Memory B cell (primary cell): Measurements from ENCODE around the gene FATE1.

Experiments used
- ATAC-seq: fragments of 150-1000 bp; cut with Tn5 transposase; 2 replicates; pipeline ENCODE4 v1.10.0; 2021; ENCODE audit warnings: low read depth, mild to moderate bottlenecking, moderate library complexity
- DNase-seq, 2 donors: peaks; one replicate each; pipeline ENCODE4 v3.0.0; 2022; ENCODE audit warnings: low spot score in 2 of 2
- H3K27ac Mint-ChIP-seq: one replicate; pipeline ENCODE4 v1.8.0; 2022; ENCODE audit warnings: mild to moderate bottlenecking, moderate library complexity, mixed read lengths
- H3K27me3 Mint-ChIP-seq: one replicate; pipeline ENCODE4 v1.8.0; 2022; ENCODE audit warnings: mixed read lengths
- H3K36me3 Mint-ChIP-seq: one replicate; pipeline ENCODE4 v1.8.0; 2022; ENCODE audit warnings: mild to moderate bottlenecking, mixed read lengths
- H3K4me1 Mint-ChIP-seq: one replicate; pipeline ENCODE4 v1.8.0; 2022; ENCODE audit warnings: mixed read lengths
- H3K4me3 Mint-ChIP-seq: one replicate; pipeline ENCODE4 v1.8.0; 2022; ENCODE audit warnings: mild to moderate bottlenecking, moderate library complexity, mixed read lengths
- H3K9me3 Mint-ChIP-seq: one replicate; pipeline ENCODE4 v1.8.0; 2022; ENCODE audit warnings: mixed read lengths

FATE1 gene

DNA sequence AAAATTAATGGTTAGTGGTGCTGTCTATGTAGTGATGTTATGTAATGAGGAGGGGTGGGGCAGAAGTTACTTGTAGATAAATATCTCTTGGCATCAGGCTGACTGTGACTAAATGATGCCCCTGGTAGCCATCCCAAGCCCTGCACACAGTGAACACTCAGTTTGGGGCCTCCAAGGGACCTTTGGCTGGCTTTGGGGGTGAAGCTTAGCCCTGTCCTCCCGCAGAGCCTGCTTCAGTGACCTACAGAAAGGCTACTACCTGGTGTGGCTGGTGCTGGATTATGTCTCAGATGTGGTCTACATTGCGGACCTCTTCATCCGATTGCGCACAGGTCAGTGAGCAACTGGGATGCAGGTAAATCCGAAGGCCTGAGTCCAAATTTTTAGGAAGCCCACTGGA lies 26.5 kb downstream of the FATE1 start:
- H3K4me1 Mint-ChIP-seq, result no peaks in the 10 kb centered on the region
- no peak overlapping the region for H3K4me3 Mint-ChIP-seq
- ATAC-seq (no peak), DNase-seq (no peak)
- no peak overlapping the region for H3K27ac Mint-ChIP-seq
- no peaks in the 10 kb centered on the region for H3K36me3 Mint-ChIP-seq
- no peaks in the 10 kb centered on the region for H3K9me3 Mint-ChIP-seq
- H3K27me3 Mint-ChIP-seq, result peaks cover 1% of the 10 kb centered on the region

GRCh38 chrX:151743651-151744470 lies 28.0 kb downstream of the FATE1 start:
- H3K4me3 Mint-ChIP-seq, result no peak overlapping the region
- ATAC-seq (no peak), DNase-seq (no peak)
- no peaks in the 10 kb centered on the region for H3K4me1 Mint-ChIP-seq
- H3K27ac Mint-ChIP-seq, result no peak overlapping the region
- H3K27me3 Mint-ChIP-seq, result no peaks in the 10 kb centered on the region
- no peaks in the 10 kb centered on the region for H3K36me3 Mint-ChIP-seq
- H3K9me3 Mint-ChIP-seq, result no peaks in the 10 kb centered on the region

DNA sequence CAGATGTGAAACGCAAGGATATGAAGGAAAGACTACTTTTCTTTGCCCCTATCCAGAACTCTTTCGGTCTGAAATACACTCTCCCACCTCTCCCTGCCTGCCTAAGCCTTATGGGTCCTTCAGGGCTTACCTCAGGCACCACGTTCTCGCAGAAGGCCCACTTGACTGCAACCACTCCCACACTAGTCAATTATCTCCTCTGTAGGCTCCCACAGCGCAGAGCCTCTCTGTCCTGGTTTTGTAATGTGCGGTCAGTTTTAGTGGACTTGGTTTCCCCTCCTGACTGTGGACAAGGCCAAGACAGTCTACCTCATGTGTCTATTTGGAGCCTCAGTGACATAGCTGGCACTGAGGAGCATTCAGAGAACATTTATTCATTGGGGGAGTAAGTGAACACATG lies 29.8 kb downstream of the FATE1 start:
- Mint-ChIP-seq H3K27ac (no peak overlapping the region), H3K9me3 (no peaks in the 10 kb centered on the region), H3K4me1 (no peaks in the 10 kb centered on the region), H3K4me3 (no peak overlapping the region), H3K36me3 (no peaks in the 10 kb centered on the region), H3K27me3 (no peaks in the 10 kb centered on the region)
- no peak for DNase-seq
- ATAC-seq, result no peak

DNA sequence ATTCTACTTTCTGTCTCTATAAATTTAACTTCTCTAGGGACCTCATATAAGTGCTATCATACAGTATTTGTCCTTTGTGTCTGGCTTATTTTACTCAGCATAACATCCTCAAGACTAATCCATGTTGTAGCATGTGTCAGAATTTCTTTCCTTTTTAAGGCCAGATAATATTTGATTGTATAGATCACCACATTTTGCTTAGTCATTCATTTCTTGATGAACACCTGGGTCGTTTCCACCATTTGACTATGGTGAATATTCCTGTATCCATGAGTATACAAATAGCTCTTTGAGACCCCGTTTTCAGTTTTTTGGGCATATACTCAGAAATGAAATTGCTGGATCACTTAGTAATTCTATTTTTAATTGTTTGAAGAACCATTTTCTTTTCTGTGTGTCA lies 30.7 kb downstream of the FATE1 start:
- Mint-ChIP-seq H3K27me3 (peaks cover 3% of the 10 kb centered on the region), H3K36me3 (no peaks in the 10 kb centered on the region), H3K9me3 (no peaks in the 10 kb centered on the region), H3K4me3 (no peak overlapping the region), H3K27ac (no peak overlapping the region), H3K4me1 (no peaks in the 10 kb centered on the region)
- no peak for ATAC-seq
- no peak for DNase-seq

- peaks cover 6% of the 10 kb centered on the region for H3K27me3 Mint-ChIP-seq
- H3K9me3 Mint-ChIP-seq, result no peaks in the 10 kb centered on the region
- no peak overlapping the region for H3K27ac Mint-ChIP-seq
- no peaks in the 10 kb centered on the region for H3K4me1 Mint-ChIP-seq
- ATAC-seq (no peak), DNase-seq (no peak)
- no peak overlapping the region for H3K4me3 Mint-ChIP-seq
- no peaks in the 10 kb centered on the region for H3K36me3 Mint-ChIP-seq
Measured at GRCh38 chrX:151750511-151750910, 34.7 kb downstream of the FATE1 start.

DNA sequence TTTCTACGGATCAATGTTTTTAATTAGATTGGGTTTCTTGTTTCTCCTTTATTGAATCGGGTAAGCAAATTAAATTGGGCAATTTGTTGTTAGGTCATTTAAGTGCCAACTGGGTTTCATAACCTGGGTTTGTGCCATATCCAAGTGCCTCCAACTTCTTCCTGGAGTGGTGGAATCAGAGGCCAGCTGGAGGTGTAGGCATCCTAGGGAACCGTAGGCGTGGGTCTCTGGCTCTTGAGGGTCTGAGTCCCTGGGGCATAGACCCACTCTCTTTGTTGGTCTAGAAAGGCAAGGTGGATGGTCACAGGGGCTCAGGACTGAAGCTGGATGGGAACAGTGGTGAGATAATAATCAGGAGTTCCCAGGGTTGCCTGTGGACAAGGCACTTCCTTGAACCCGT lies 37.0 kb downstream of the FATE1 start:
- Mint-ChIP-seq H3K27me3 (peaks cover 9% of the 10 kb centered on the region), H3K27ac (no peak overlapping the region), H3K9me3 (no peaks in the 10 kb centered on the region), H3K4me3 (no peak overlapping the region), H3K4me1 (no peaks in the 10 kb centered on the region), H3K36me3 (no peaks in the 10 kb centered on the region)
- ATAC-seq (no peak), DNase-seq (no peak)

- no peak overlapping the region for H3K27ac Mint-ChIP-seq
- ATAC-seq (no peak), DNase-seq (no peak)
- H3K4me3 Mint-ChIP-seq, result no peak overlapping the region
- no peaks in the 10 kb centered on the region for H3K9me3 Mint-ChIP-seq
- H3K27me3 Mint-ChIP-seq, result peaks cover 9% of the 10 kb centered on the region
- no peaks in the 10 kb centered on the region for H3K36me3 Mint-ChIP-seq
- no peaks in the 10 kb centered on the region for H3K4me1 Mint-ChIP-seq
Measured at GRCh38 chrX:151753313-151754046, 37.6 kb downstream of the FATE1 start.

DNA sequence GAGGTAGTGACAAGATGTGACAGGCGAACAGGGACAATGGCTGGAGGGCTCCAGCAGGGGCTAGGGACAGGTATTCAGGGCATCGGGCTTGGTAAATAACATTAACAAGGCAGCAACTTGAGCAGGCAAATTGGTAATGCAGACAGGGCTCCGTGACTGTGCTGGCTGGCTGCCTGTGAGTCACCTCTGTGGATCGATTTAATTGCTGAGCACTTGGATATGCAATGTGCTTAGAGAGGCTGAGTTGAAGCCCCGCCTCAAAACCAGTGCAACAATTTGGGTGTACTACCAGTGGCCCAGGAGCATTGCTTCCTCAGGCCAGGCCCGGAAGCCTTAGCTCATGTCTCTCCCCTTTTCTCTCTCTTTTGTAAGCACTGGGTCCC lies 38.2 kb downstream of the FATE1 start:
- ATAC-seq (no peak), DNase-seq (no peak)
- no peaks in the 10 kb centered on the region for H3K4me1 Mint-ChIP-seq
- H3K9me3 Mint-ChIP-seq, result no peaks in the 10 kb centered on the region
- H3K27me3 Mint-ChIP-seq, result peaks cover 9% of the 10 kb centered on the region
- H3K27ac Mint-ChIP-seq, result no peak overlapping the region
- no peak overlapping the region for H3K4me3 Mint-ChIP-seq
- no peaks in the 10 kb centered on the region for H3K36me3 Mint-ChIP-seq

DNA sequence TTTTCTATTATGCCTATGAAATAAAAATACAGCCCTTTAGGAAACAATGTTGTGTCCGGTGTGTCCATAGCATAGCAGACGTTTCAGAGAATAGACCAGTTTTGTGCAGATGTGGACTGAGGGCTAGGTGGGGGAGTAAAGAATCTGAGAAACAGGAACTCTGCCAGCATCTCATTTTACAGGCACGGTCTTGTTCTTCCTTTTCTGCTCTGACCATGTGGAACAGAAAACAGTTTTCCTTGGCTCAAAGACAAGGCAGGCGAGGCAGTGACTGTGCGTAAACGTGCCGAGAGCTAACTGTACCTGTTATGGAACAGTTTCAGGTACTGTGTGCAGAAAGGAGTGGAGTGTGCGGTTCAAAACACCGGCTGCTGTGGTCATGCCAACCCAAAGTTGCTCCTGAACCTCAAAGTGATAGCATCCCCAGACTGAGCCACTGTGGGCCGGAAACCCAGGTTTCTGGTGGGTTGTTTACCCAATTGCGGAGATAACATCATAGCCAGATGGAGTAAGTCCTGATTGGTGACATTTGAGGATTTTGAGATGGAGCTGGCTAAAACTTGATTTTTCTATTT lies 38.9 kb downstream of the FATE1 start:
- no peak overlapping the region for H3K27ac Mint-ChIP-seq
- H3K9me3 Mint-ChIP-seq, result no peaks in the 10 kb centered on the region
- H3K4me3 Mint-ChIP-seq, result no peak overlapping the region
- no peak for ATAC-seq
- H3K36me3 Mint-ChIP-seq, result no peaks in the 10 kb centered on the region
- H3K27me3 Mint-ChIP-seq, result peaks cover 9% of the 10 kb centered on the region
- DNase-seq, result no peak
- H3K4me1 Mint-ChIP-seq, result no peaks in the 10 kb centered on the region

DNA sequence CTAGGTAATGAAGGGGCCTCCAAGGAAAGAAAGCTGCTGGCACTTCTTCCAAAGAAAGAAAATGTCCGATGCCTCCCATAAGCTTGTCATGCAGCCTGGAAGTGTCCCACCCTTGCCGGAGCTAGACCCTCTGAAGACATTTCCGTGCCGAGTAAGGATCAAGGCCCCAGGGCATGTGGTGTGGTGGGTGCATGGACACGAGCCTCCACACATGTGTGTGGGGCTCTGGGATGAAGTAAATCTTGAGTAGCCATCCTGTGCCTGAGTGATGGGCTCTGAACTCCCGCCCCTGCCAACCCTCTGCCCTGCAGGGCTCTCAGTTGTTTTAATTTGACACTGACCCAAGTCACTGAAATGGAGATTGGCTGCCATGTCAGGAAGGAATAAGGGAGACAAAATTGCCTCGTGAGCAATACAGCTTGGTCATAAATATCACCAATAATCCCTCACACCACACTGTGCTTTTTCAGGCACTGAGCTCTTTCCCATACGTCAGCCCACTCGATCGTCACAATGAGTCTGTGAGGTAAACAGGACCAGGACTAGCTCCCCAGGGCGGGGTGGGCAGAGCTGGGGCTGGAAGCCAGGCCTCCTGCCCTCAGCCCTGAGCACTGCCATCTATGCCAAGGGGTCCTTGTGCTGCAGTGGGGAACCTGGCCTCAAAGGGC lies 43.3 kb downstream of the FATE1 start:
- no peak for ATAC-seq
- H3K4me1 Mint-ChIP-seq, result no peaks in the 10 kb centered on the region

GRCh38 chrX:151762802-151763201 lies 47.0 kb downstream of the FATE1 start:
- Mint-ChIP-seq H3K36me3 (no peaks in the 10 kb centered on the region), H3K9me3 (no peaks in the 10 kb centered on the region), H3K27me3 (peaks cover 7% of the 10 kb centered on the region), H3K4me1 (no peaks in the 10 kb centered on the region), H3K27ac (no peak overlapping the region), H3K4me3 (no peak overlapping the region)
- no peak for ATAC-seq
- DNase-seq, result no peak

More for the DNA sequence above, 43.3 kb downstream of the FATE1 start:
- Mint-ChIP-seq H3K27me3 (peaks cover 4% of the 10 kb centered on the region), H3K9me3 (no peaks in the 10 kb centered on the region), H3K4me3 (no peak overlapping the region), H3K36me3 (no peaks in the 10 kb centered on the region), H3K27ac (no peak overlapping the region)
- no peak for DNase-seq

- Mint-ChIP-seq H3K36me3 (no peaks in the 10 kb centered on the region), H3K4me3 (no peak overlapping the region), H3K27me3 (peaks cover 7% of the 10 kb centered on the region), H3K9me3 (no peaks in the 10 kb centered on the region), H3K27ac (no peak overlapping the region), H3K4me1 (no peaks in the 10 kb centered on the region)
- DNase-seq (no peak), ATAC-seq (no peak)
Measured at GRCh38 chrX:151763711-151764110, 47.9 kb downstream of the FATE1 start.

GRCh38 chrX:151765026-151765425 lies 49.2 kb downstream of the FATE1 start:
- ATAC-seq (no peak), DNase-seq (no peak)
- Mint-ChIP-seq H3K36me3 (no peaks in the 10 kb centered on the region), H3K27ac (no peak overlapping the region), H3K4me1 (no peaks in the 10 kb centered on the region), H3K27me3 (peaks cover 7% of the 10 kb centered on the region), H3K9me3 (no peaks in the 10 kb centered on the region), H3K4me3 (no peak overlapping the region)

GRCh38 chrX:151771726-151772125 lies 55.9 kb downstream of the FATE1 start:
- H3K27ac Mint-ChIP-seq, result no peak overlapping the region
- no peaks in the 10 kb centered on the region for H3K9me3 Mint-ChIP-seq
- ATAC-seq, result no peak
- peaks cover 3% of the 10 kb centered on the region for H3K27me3 Mint-ChIP-seq
- no peak for DNase-seq
- no peaks in the 10 kb centered on the region for H3K36me3 Mint-ChIP-seq
- no peak overlapping the region for H3K4me3 Mint-ChIP-seq
- no peaks in the 10 kb centered on the region for H3K4me1 Mint-ChIP-seq
